GM12864 (cell line): ENCODE results near the gene UTS2.

Source experiments
- DNase-seq: peaks from one replicate; pipeline ENCODE4 v3.0.0-alpha.2; 2011; ENCODE audit warnings: low read depth
- H3K4me3 ChIP-seq: 2 replicates; pipeline ENCODE4 v1.5.1; 2011; ENCODE audit warnings: mild to moderate bottlenecking, low read depth, low read length, control low read depth
- TF ChIP-seq, protein P1 (sequence below): IDR thresholded peaks from 2 replicates; pipeline ENCODE4 v1.5.1; 2011; ENCODE audit warnings: low read depth, mild to moderate bottlenecking, moderate library complexity, low read length, control low read depth, inconsistent platforms; ENCODE audit errors: missing control alignments

UTS2 gene

DNA sequence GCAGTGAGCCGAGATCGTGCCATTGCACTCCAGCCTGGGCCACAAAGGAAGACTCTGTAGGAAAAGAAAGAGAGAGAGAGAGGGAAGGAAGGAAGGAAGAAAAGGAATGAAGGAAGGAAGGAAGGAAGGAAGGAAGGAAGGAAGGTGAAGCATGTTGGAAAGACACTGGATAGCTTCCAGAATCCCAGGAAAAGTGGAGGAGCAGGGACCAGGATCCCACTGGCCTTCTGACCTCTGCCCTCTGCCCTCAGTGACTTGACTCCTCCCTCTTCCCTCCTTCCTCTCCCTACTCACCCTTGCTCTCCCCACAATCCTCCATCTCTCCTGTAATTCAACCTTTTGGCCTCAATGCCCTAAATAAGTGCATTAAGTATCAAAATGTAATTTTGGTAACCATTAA lies 4.1 kb upstream of the UTS2 start:
- DNase-seq = no peak
- H3K4me3 ChIP-seq = no peak overlapping the region
- TF ChIP-seq, protein P1, sequence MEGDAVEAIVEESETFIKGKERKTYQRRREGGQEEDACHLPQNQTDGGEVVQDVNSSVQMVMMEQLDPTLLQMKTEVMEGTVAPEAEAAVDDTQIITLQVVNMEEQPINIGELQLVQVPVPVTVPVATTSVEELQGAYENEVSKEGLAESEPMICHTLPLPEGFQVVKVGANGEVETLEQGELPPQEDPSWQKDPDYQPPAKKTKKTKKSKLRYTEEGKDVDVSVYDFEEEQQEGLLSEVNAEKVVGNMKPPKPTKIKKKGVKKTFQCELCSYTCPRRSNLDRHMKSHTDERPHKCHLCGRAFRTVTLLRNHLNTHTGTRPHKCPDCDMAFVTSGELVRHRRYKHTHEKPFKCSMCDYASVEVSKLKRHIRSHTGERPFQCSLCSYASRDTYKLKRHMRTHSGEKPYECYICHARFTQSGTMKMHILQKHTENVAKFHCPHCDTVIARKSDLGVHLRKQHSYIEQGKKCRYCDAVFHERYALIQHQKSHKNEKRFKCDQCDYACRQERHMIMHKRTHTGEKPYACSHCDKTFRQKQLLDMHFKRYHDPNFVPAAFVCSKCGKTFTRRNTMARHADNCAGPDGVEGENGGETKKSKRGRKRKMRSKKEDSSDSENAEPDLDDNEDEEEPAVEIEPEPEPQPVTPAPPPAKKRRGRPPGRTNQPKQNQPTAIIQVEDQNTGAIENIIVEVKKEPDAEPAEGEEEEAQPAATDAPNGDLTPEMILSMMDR = no peak

DNA sequence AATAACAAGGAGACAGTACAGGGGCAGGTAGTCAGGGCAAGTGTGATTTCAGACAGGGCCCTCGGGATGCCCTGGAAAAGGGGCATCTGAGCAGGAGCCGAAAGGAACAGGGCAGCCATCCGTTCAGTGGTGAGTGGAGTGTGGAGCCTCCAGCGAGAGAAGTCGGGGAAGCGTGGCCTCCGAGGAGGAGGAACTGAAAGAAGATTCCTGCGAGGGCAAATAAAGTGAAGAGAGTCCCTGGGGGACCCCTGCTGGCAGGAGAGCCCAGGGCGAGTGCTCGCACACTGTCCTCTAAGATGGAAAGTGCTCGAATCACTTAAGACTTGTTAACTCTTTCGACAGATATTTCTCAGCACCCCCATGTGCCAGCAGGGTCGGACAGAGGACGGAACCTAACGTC lies 3.5 kb upstream of the UTS2 start:
- H3K4me3 ChIP-seq = no peak overlapping the region
- DNase-seq = no peak

DNA sequence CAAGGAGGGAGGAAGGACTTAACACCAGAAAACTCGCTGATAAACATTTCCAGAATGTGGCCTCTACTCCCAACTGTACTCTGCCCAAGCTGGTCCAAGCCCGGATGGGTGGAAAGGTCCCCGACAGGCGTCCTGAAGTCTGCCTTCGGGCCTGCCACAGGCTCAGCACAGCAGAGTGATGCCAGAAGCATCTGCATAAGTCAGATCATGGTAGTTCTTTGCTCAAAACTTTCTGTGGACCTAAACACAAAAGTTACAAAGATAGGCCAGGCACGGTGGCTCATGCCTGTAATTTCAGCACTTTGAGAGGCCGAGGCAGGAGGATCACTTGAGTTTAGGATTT lies 790 bp upstream of the UTS2 start:
- H3K4me3 ChIP-seq = no peak overlapping the region
- TF ChIP-seq, protein P1 = no peak
- DNase-seq = no peak

More for the DNA sequence above, 3.5 kb upstream of the UTS2 start:
- TF ChIP-seq, protein P1 = no peak

DNA sequence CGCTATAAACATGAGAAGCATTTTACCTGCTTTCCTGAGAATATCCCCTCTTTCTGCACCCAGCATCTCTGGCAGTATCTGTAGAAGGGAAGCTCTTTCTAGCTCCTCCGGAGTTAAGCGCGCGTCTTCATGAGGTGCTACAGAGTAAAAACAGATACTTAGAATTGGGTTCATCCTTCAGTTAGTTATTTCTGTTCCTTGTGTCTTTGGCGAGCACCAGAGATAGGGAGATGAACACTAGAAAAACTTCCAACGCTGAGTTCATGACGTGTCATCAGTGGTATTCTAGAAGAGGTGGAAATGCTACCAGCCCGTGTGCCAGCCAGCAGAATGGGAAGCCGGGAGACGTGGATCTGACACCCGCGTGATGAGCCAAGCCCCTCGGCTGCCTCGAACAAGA lies 2.1 kb downstream of the UTS2 start:
- DNase-seq = no peak
- no peak overlapping the region for H3K4me3 ChIP-seq
- TF ChIP-seq, protein P1 = no peak

DNA sequence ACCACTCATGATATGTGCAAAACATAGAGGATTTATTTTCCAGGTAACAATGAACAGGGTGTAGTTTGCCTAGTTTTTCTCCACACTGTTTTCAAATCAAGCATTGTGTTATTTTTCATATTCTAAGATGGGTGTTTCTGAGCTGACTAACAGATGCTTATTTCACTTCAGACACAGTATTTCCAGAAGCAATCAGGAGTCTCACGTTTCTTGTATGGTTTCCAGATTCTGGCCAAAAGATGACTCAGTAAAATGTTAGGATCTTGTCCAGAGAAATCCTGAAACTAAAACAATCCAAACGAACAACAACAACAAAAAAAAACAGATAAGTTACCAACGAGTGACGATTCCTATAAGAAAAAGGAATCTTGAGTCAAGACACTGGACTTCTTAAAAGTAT lies 5.3 kb downstream of the UTS2 start:
- TF ChIP-seq, protein P1 = no peak
- H3K4me3 ChIP-seq = no peak overlapping the region
- no peak for DNase-seq

DNA sequence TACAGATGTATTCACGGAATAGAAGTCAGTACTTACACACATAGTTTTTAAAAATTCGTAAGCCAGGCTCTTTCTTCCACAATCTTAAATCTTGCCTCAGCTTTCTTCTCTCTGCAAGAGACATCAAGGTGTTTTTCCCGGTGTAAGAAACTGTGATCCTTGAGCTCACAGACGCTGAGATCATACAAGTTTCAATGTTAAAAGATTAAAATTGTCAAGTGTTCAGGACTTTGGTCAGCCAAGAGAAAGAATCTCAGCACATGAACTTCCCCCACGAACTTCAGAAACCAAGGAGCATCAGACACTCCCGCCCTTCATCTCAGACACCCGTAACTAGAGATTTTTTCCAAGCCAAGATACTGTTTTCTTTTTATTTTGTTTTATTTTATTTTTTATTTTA lies 6.2 kb downstream of the UTS2 start:
- H3K4me3 ChIP-seq = no peak overlapping the region
- TF ChIP-seq, protein P1 = no peak
- DNase-seq = no peak

DNA sequence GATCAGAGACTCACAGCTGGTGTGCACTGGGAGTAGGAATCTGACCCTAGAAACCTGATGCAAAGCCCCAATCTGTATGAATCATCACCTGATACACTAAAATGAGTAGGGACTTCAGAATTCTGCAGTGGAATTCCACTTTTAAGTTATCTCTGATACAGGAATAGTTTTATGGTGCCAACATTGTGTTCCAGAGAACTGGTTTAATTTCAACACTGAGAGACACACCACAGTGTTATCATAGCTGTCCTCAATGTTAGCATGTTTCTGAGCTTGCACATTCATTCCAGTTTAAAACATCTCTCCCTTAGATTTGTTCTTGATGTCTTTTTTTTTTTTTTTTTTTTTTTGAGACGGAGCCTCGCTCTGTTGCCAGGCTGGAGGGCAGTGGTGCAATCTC lies 7.1 kb downstream of the UTS2 start:
- no peak overlapping the region for H3K4me3 ChIP-seq
- DNase-seq = no peak
- TF ChIP-seq, protein P1 = no peak
